Hepatocyte (in vitro differentiated cells): ENCODE results near the gene CNTN6.

ENCODE experiments used
- CTCF ChIP-seq: fragments of 200-600 bp; sonication (generic); IDR thresholded peaks from 2 replicates; pipeline ENCODE4 v1.5.1; 2016; ENCODE audit warnings: antibody characterized with exemption, mild to moderate bottlenecking; ENCODE audit not compliant: poor library complexity
- EZH2 ChIP-seq: fragments of 200-600 bp; sonication (generic); IDR thresholded peaks from 2 replicates; pipeline ENCODE4 v1.6.1; 2016; ENCODE audit warnings: antibody characterized with exemption, mild to moderate bottlenecking, borderline replicate concordance
- EZH2phosphoT487 ChIP-seq: fragments of 200-600 bp; sonication (generic); IDR thresholded peaks from one replicate; pipeline ENCODE4 v1.6.1; 2018; ENCODE audit warnings: antibody characterized with exemption, mild to moderate bottlenecking, low read depth, moderate library complexity; ENCODE audit not compliant: unreplicated experiment, severe bottlenecking

GRCh38 chr3:1056744-1057143 lies 36.1 kb upstream of the CNTN6 start:
- TF ChIP-seq CTCF (no peak), EZH2phosphoT487 (no peak), EZH2 (no peak)
